HG02678 (cell line): Measurements from ENCODE around the gene APBA2.

Experiments
- ATAC-seq: cut with Tn5 transposase; IDR thresholded peaks from one replicate; pipeline ENCODE4 v1.9.1; 2021; ENCODE audit warnings: mild to moderate bottlenecking, moderate library complexity; ENCODE audit not compliant: unreplicated experiment

APBA2 gene

GRCh38 chr15:28895146-28895545 is 9.4 kb downstream of the APBA2 start:
- ATAC-seq: no peak

- ATAC-seq: no peak
Observed at GRCh38 chr15:28895566-28895965, 9.8 kb downstream of the APBA2 start.

- no peak for ATAC-seq
Observed at GRCh38 chr15:28896951-28897350, 11.2 kb downstream of the APBA2 start.

- ATAC-seq: no peak
Observed at GRCh38 chr15:28897861-28898585, 12.2 kb downstream of the APBA2 start.

GRCh38 chr15:28899061-28899738 is 13.4 kb downstream of the APBA2 start:
- ATAC-seq: no peak

- ATAC-seq: no peak
Observed at GRCh38 chr15:28900041-28900891, 14.5 kb downstream of the APBA2 start.

- no peak for ATAC-seq
Observed at GRCh38 chr15:28900892-28901586, 15.3 kb downstream of the APBA2 start.

- ATAC-seq: no peak
Observed at GRCh38 chr15:28901587-28901980, 15.8 kb downstream of the APBA2 start.

GRCh38 chr15:28901987-28902745 is 16.4 kb downstream of the APBA2 start:
- no peak for ATAC-seq

GRCh38 chr15:28902856-28903255 is 17.1 kb downstream of the APBA2 start:
- no peak for ATAC-seq

- ATAC-seq: no peak
Observed at GRCh38 chr15:28903555-28903954, 17.8 kb downstream of the APBA2 start.

- no peak for ATAC-seq
Observed at GRCh38 chr15:28904003-28904402, 18.2 kb downstream of the APBA2 start.

GRCh38 chr15:28904541-28905315 is 19.0 kb downstream of the APBA2 start:
- ATAC-seq: no peak

- no peak for ATAC-seq
Observed at GRCh38 chr15:28907338-28907960, 21.7 kb downstream of the APBA2 start.

- no peak for ATAC-seq
Observed at GRCh38 chr15:28909958-28910500, 24.3 kb downstream of the APBA2 start.

GRCh38 chr15:28911310-28911931 is 25.6 kb downstream of the APBA2 start:
- no peak for ATAC-seq

- ATAC-seq: no peak
Observed at GRCh38 chr15:28912422-28912821, 26.6 kb downstream of the APBA2 start.

GRCh38 chr15:28913171-28913765 is 27.5 kb downstream of the APBA2 start:
- ATAC-seq: no peak
